Testis (tissue), 2 donors: ENCODE data around the gene CWC15.

ENCODE experiments used
- POLR2A ChIP-seq: fragments of 450-650 bp; IDR thresholded peaks from one replicate; pipeline ENCODE4 v1.6.1; 2017; ENCODE audit warnings: antibody characterized with exemption, mild to moderate bottlenecking, moderate library complexity
- TF ChIP-seq, protein P1 (sequence below), 3 experiments: fragments of 450-650 bp in 2 of 3; fragments of 200-600 bp in 1 of 3; sonication (generic) in 1 of 3; IDR thresholded peaks; one replicate each; pipeline ENCODE4 v1.5.1; 2016 to 2019; ENCODE audit warnings: antibody characterized with exemption in 3 of 3, mild to moderate bottlenecking in 2 of 3, moderate library complexity in 1 of 3

DNA sequence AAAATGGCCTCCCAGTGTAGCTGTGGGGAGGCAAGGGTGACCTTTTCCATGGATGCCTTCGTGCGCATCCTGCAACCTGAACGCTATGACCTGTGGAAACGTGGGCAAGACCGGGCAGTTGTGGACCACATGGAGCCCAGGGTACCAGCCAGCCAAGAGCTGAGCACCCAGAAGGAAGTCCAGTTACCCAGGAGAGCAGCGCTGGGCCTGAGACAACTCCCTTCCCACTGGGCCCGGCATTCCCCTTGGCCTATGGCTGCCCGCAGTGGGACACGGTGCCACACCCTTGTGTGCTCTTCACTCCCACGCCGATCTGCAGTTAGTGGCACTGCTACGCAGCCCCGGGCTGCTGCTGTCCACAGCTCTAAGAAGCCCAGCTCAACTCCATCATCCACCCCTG is 24.9 kb upstream of the CWC15 start:
- TF ChIP-seq, protein P1, sequence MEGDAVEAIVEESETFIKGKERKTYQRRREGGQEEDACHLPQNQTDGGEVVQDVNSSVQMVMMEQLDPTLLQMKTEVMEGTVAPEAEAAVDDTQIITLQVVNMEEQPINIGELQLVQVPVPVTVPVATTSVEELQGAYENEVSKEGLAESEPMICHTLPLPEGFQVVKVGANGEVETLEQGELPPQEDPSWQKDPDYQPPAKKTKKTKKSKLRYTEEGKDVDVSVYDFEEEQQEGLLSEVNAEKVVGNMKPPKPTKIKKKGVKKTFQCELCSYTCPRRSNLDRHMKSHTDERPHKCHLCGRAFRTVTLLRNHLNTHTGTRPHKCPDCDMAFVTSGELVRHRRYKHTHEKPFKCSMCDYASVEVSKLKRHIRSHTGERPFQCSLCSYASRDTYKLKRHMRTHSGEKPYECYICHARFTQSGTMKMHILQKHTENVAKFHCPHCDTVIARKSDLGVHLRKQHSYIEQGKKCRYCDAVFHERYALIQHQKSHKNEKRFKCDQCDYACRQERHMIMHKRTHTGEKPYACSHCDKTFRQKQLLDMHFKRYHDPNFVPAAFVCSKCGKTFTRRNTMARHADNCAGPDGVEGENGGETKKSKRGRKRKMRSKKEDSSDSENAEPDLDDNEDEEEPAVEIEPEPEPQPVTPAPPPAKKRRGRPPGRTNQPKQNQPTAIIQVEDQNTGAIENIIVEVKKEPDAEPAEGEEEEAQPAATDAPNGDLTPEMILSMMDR (IDR thresholded peaks at IDR 0.05): no peak
- no peak for TF ChIP-seq POLR2A
